Fibroblast of lung (primary cell): Measurements from ENCODE around the gene CABP1.

Source experiments
- CTCF ChIP-seq, 2 donors: IDR thresholded peaks in 1 of 2; conservative IDR thresholded peaks in 1 of 2; 1 replicate in 1 of 2; 2 replicates in 1 of 2; pipeline ENCODE4 v1.5.1; 2011 to 2012; ENCODE audit warnings: low read length in 2 of 2, control low read depth in 1 of 2, inconsistent platforms in 1 of 2, low read depth in 1 of 2, mild to moderate bottlenecking in 1 of 2
- EZH2 ChIP-seq: IDR thresholded peaks from 2 replicates; pipeline ENCODE4 v1.5.1; 2012; ENCODE audit warnings: low read length, control low read depth, mild to moderate bottlenecking; ENCODE audit errors: missing control alignments

- TF ChIP-seq CTCF (conservative IDR thresholded peaks at IDR 0.05 in 1 of 2, IDR thresholded peaks at IDR 0.05 in 1 of 2; ENCODE audit: low read depth in 1 of 2, low read length in 2 of 2): no peak
- TF ChIP-seq EZH2: no peak
These were observed 63.0 kb downstream of the CABP1 start for GRCh38 chr12:120703311-120703942.
